ENCODE measurements around the gene BBOX1. TPM values are rescaled to one million over a fixed set of nuclear protein-coding genes. Genes with fewer than 3 reads are reported as not detected.

BBOX1 gene
- total RNA-seq, 1 experiment from 2014 or later: not detected

GRCh38 chr11:27031754-27032153 is 8.9 kb upstream of the BBOX1 start:
- Histone ChIP-seq H3K79me2 (ENCODE audit: low read depth) (no peaks in the 10 kb centered on the region), H3F3A (ENCODE audit: insufficient read depth, low read depth) (no peaks in the 10 kb centered on the region), H3K4me2 (no peak overlapping the region), H3K36me3 (ENCODE audit: low read depth) (no peaks in the 10 kb centered on the region), H2AFZ (no peak overlapping the region), H3K4me3 (no peak overlapping the region), H3K4me1 (replicated peaks; ENCODE audit: insufficient read depth) (no peaks in the 10 kb centered on the region), H3K9me2 (ENCODE audit: insufficient read depth) (no peaks in the 10 kb centered on the region), H3K9me3 (ENCODE audit: insufficient read depth, low read depth) (no peaks in the 10 kb centered on the region), H3K27ac (no peak overlapping the region), H4K20me1 (ENCODE audit: insufficient read depth) (no peaks in the 10 kb centered on the region), H3K27me3 (ENCODE audit: insufficient read depth, low read depth) (no peaks in the 10 kb centered on the region)
- POLR2A ChIA-PET (ENCODE audit: unreplicated experiment): no interaction called here
- no peak for DNase-seq
- intact Hi-C loops (cut with micrococcal nuclease; ENCODE audit: unreplicated experiment): no loop called here
- CTCF ChIA-PET: no interaction called here
- TF ChIP-seq, protein P1, sequence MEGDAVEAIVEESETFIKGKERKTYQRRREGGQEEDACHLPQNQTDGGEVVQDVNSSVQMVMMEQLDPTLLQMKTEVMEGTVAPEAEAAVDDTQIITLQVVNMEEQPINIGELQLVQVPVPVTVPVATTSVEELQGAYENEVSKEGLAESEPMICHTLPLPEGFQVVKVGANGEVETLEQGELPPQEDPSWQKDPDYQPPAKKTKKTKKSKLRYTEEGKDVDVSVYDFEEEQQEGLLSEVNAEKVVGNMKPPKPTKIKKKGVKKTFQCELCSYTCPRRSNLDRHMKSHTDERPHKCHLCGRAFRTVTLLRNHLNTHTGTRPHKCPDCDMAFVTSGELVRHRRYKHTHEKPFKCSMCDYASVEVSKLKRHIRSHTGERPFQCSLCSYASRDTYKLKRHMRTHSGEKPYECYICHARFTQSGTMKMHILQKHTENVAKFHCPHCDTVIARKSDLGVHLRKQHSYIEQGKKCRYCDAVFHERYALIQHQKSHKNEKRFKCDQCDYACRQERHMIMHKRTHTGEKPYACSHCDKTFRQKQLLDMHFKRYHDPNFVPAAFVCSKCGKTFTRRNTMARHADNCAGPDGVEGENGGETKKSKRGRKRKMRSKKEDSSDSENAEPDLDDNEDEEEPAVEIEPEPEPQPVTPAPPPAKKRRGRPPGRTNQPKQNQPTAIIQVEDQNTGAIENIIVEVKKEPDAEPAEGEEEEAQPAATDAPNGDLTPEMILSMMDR (conservative IDR thresholded peaks at IDR 0.05): no peak
- no peak for TF ChIP-seq EZH2 (IDR thresholded peaks at IDR 0.05; ENCODE audit: low read depth)
- BruUV-seq (replicated peaks): no TSS peak

DNA sequence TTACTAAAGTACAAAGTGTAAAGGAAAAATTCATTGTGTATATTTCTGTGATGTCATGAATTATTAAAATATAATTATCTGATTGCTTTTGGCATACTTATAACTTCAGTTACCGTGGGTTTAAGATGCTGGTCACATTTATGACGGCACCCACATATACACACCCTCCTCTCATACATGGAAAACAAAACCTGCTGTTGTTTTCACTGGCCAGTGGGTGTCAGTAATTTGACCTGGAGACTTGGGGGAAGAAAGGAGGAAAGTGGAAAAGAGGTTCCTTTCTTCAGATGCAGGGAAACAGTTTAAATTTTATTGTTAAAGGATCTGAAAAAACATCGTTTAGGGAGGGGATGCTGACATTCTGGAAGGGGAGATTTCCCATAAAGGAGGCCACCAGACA is 742 bp upstream of the BBOX1 start:
- Histone ChIP-seq H3K27me3 (ENCODE audit: insufficient read depth, low read depth) (no peaks in the 10 kb centered on the region), H3K4me3 (no peak overlapping the region), H3K4me2 (0 out of 2 replicates have a peak overlapping the region, but pooled peaks have one; percentile 18), H3K9me2 (ENCODE audit: insufficient read depth) (no peaks in the 10 kb centered on the region), H3K9me3 (ENCODE audit: insufficient read depth, low read depth) (no peaks in the 10 kb centered on the region), H3K4me1 (replicated peaks; ENCODE audit: insufficient read depth) (peaks cover 7% of the 10 kb centered on the region; the same call in 1 of the 2 replicates), H3K27ac (peak overlapping the region; percentile 70; the same call in 1 of the 2 replicates), H3K36me3 (ENCODE audit: low read depth) (no peaks in the 10 kb centered on the region), H2AFZ (no peak overlapping the region), H3K79me2 (ENCODE audit: low read depth) (no peaks in the 10 kb centered on the region), H4K20me1 (ENCODE audit: insufficient read depth) (no peaks in the 10 kb centered on the region), H3F3A (ENCODE audit: insufficient read depth, low read depth) (no peaks in the 10 kb centered on the region)
- intact Hi-C loops (cut with micrococcal nuclease; ENCODE audit: unreplicated experiment): no loop called here
- BruUV-seq (replicated peaks): no TSS peak
- DNase-seq: no peak
- no peak for TF ChIP-seq EZH2 (IDR thresholded peaks at IDR 0.05; ENCODE audit: low read depth)
- TF ChIP-seq, protein P1 (conservative IDR thresholded peaks at IDR 0.05): no peak; the same call in 1 of the 2 replicates
- ChIA-PET POLR2A (ENCODE audit: unreplicated experiment) (no interaction called here), CTCF (no interaction called here)

- Histone ChIP-seq H3K4me3 (no peak overlapping the region), H3K9me3 (ENCODE audit: insufficient read depth, low read depth) (no peaks in the 10 kb centered on the region), H3K4me1 (replicated peaks; ENCODE audit: insufficient read depth) (peaks cover 7% of the 10 kb centered on the region; the same call in 1 of the 2 replicates), H3K79me2 (ENCODE audit: low read depth) (no peaks in the 10 kb centered on the region), H3K4me2 (peak overlapping the region; percentile 41; the same call in 1 of the 2 replicates), H2AFZ (no peak overlapping the region), H3K27me3 (ENCODE audit: insufficient read depth, low read depth) (no peaks in the 10 kb centered on the region), H4K20me1 (ENCODE audit: insufficient read depth) (no peaks in the 10 kb centered on the region), H3K9me2 (ENCODE audit: insufficient read depth) (no peaks in the 10 kb centered on the region), H3K36me3 (ENCODE audit: low read depth) (no peaks in the 10 kb centered on the region), H3F3A (ENCODE audit: insufficient read depth, low read depth) (no peaks in the 10 kb centered on the region), H3K27ac (peak overlapping the region; percentile 70)
- intact Hi-C loops (cut with micrococcal nuclease; ENCODE audit: unreplicated experiment): no loop called here
- no peak for DNase-seq
- POLR2A ChIA-PET (ENCODE audit: unreplicated experiment): no interaction called here
- no peak for TF ChIP-seq EZH2 (IDR thresholded peaks at IDR 0.05; ENCODE audit: low read depth)
- TF ChIP-seq, protein P1 (conservative IDR thresholded peaks at IDR 0.05): no peak
- no TSS peak for BruUV-seq (replicated peaks)
- CTCF ChIA-PET: no interaction called here
Measured at GRCh38 chr11:27041141-27041899, 705 bp downstream of the BBOX1 start.
